Lower leg skin (tissue), 4 donors: ENCODE data around the gene SRRM4. TPM values are rescaled to one million over a fixed set of nuclear protein-coding genes. Genes with fewer than 3 reads are reported as not detected.

ENCODE experiments used
- DNase-seq, 2 donors: peaks; one replicate each; pipeline ENCODE4 v3.0.0-alpha.2; 2019; ENCODE audit warnings: low spot score in 2 of 2
- H3K4me3 ChIP-seq: fragments of 200-600 bp; sonication (generic); 2 replicates; pipeline ENCODE4 v1.5.1; 2017; ENCODE audit warnings: mild to moderate bottlenecking, low read depth; ENCODE audit not compliant: poor library complexity, severe bottlenecking
- CTCF ChIP-seq, 3 donors: fragments of 450-650 bp; IDR thresholded peaks; one replicate each; pipeline ENCODE4 v1.5.1; 2016; ENCODE audit warnings: antibody characterized with exemption in 3 of 3, mild to moderate bottlenecking in 3 of 3, moderate library complexity in 2 of 3
- POLR2A ChIP-seq, 2 donors: fragments of 450-650 bp; IDR thresholded peaks; one replicate each; pipeline ENCODE4 v1.6.1; 2016 to 2017; ENCODE audit warnings: antibody characterized with exemption in 2 of 2, mild to moderate bottlenecking in 1 of 2, moderate library complexity in 1 of 2
- WGBS, 2 donors: methylation state at CpG; one replicate each; pipeline ENCODE4 v1.1.5; 2018; 5-methylcytosine and 5-hydroxymethylcytosine counted together
- intact Hi-C: fragments of 100-400 bp; cut with DNase I; formaldehyde crosslinking; loops from one replicate; pipeline ENCODE4 v1.15.0; 2023; ENCODE audit warnings: low total_unique reads
- total RNA-seq, 4 donors: library from RNA; depleted of rRNA; stranded (reverse); fragments of >200 nt; gene quantifications; one replicate each; pipeline ENCODE4 v1.1.0, GENCODE V29; 2016

Gene SRRM4
- total RNA-seq, 4 donors from 2014 or later: 0.03 TPM; not detected in 3

- intact Hi-C loops: no loop called here
- peak in 1 of 2 donors; percentile 14 for DNase-seq
- no peak overlapping the region for H3K4me3 ChIP-seq
- TF ChIP-seq CTCF (IDR thresholded peaks at IDR 0.05) (no peak), POLR2A (IDR thresholded peaks at IDR 0.05) (no peak)
- WGBS, 2 donors: 29 to 32% methylated on average over 16 of the region's 16 CpGs
Observed at GRCh38 chr12:119060847-119061796, 79.8 kb downstream of the SRRM4 start.

- 47 to 53% methylated on average over 9 of the region's 9 CpGs for WGBS, 2 donors
- no peak for DNase-seq
- H3K4me3 ChIP-seq: no peak overlapping the region
- intact Hi-C loops: no loop called here
- TF ChIP-seq CTCF (IDR thresholded peaks at IDR 0.05) (no peak), POLR2A (IDR thresholded peaks at IDR 0.05) (no peak)
Observed at GRCh38 chr12:119068129-119068856, 87.0 kb downstream of the SRRM4 start.

GRCh38 chr12:119069147-119069642 lies 87.9 kb downstream of the SRRM4 start:
- intact Hi-C loops: no loop called here
- TF ChIP-seq CTCF (IDR thresholded peaks at IDR 0.05): no peak
- H3K4me3 ChIP-seq: no peak overlapping the region
- DNase-seq: no peak
- 35 to 58% methylated on average over 8 of the region's 8 CpGs for WGBS, 2 donors

- no peak for TF ChIP-seq CTCF (IDR thresholded peaks at IDR 0.05)
- TF ChIP-seq POLR2A (IDR thresholded peaks at IDR 0.05): no peak
- H3K4me3 ChIP-seq: no peak overlapping the region
- intact Hi-C loops: no loop called here
- 73 to 81% methylated on average over 6 of the region's 6 CpGs for WGBS, 2 donors
- DNase-seq: no peak
Observed at GRCh38 chr12:119071176-119071575, 89.8 kb downstream of the SRRM4 start.

- intact Hi-C loops: no loop called here
- 80 to 81% methylated on average over 5 of the region's 5 CpGs for WGBS, 2 donors
- no peak for TF ChIP-seq POLR2A (IDR thresholded peaks at IDR 0.05)
- no peak for TF ChIP-seq CTCF (IDR thresholded peaks at IDR 0.05)
- DNase-seq: no peak
- H3K4me3 ChIP-seq: no peak overlapping the region
Observed at GRCh38 chr12:119071638-119072231, 90.4 kb downstream of the SRRM4 start.
